Measurements from ENCODE around the gene STK38L.

The STK38L gene

GRCh38 chr12:27359578-27360340 is 115.7 kb downstream of the STK38L start:
- DNase-seq: no peak

GRCh38 chr12:27361372-27361771 is 117.3 kb downstream of the STK38L start:
- DNase-seq: no peak

GRCh38 chr12:27366621-27367020 is 122.5 kb downstream of the STK38L start:
- no peak for DNase-seq

- DNase-seq: no peak
Measured at GRCh38 chr12:27367078-27367477, 123.0 kb downstream of the STK38L start.

Measured in DMS79 (cell line).